Epithelial cell of esophagus (primary cell): ENCODE data around the gene SERPINA1.
"Not testable (repeated sequence)": the region's sequence is repeated elsewhere in the genome, so short reads cannot be mapped to it uniquely, and the experiment has no call there.

Source experiments
- DNase-seq: peaks from one replicate; pipeline ENCODE4 v3.0.0; 2010; ENCODE audit warnings: low read depth
- H3K4me3 ChIP-seq: 2 replicates; pipeline ENCODE4 v1.5.1; 2011; ENCODE audit warnings: mild to moderate bottlenecking, low read length, control low read depth
- TF ChIP-seq, protein P1 (sequence below): IDR thresholded peaks from 2 replicates; pipeline ENCODE4 v1.5.1; 2011; ENCODE audit warnings: low read depth, mild to moderate bottlenecking, low read length, control low read depth, inconsistent platforms; ENCODE audit not compliant: insufficient read depth; ENCODE audit errors: missing control alignments

The SERPINA1 gene

GRCh38 chr14:94388384-94389103 lies at the start of gene SERPINA1:
Gene SERPINA1, minus strand, starts transcription at chr14:94388602. Its CDS starts 5,365 bp downstream, at chr14:94383237.
- peak; percentile 89 for DNase-seq
- TF ChIP-seq, protein P1, sequence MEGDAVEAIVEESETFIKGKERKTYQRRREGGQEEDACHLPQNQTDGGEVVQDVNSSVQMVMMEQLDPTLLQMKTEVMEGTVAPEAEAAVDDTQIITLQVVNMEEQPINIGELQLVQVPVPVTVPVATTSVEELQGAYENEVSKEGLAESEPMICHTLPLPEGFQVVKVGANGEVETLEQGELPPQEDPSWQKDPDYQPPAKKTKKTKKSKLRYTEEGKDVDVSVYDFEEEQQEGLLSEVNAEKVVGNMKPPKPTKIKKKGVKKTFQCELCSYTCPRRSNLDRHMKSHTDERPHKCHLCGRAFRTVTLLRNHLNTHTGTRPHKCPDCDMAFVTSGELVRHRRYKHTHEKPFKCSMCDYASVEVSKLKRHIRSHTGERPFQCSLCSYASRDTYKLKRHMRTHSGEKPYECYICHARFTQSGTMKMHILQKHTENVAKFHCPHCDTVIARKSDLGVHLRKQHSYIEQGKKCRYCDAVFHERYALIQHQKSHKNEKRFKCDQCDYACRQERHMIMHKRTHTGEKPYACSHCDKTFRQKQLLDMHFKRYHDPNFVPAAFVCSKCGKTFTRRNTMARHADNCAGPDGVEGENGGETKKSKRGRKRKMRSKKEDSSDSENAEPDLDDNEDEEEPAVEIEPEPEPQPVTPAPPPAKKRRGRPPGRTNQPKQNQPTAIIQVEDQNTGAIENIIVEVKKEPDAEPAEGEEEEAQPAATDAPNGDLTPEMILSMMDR = no peak

GRCh38 chr14:94428610-94429009 lies 40.2 kb upstream of the SERPINA1 start:
- H3K4me3 ChIP-seq = no peak overlapping the region
- no peak for DNase-seq
- TF ChIP-seq, protein P1 = no peak

More at GRCh38 chr14:94388384-94389103, at the start of gene SERPINA1:
- H3K4me3 ChIP-seq = no peak within 1 kb of the TSS

- TF ChIP-seq, protein P1 = no peak
- no peak overlapping the region for H3K4me3 ChIP-seq
- DNase-seq = peak; percentile 62
Observed at GRCh38 chr14:94427016-94427613, 38.7 kb upstream of the SERPINA1 start.

DNA sequence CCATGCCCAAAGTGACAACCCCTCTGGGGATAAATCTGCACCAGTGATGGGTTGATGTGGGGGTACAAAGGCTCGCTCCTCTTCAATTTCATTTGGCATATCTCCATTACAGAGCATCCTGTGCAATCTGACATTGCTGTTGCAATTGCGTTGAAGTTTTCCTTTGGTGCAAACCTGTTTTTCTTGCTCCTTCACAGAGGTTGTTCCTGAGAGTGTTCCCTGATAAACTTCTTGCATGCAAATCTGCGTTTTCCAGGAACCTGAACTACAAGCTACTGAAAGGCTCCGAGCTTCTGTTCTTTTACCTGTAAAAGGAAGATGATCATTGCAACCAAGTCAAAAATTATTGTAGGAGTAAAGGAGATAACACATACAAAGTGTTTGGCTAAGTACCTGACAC lies 38.1 kb upstream of the SERPINA1 start:
- TF ChIP-seq, protein P1 = no peak
- H3K4me3 ChIP-seq = no peak overlapping the region
- peak; percentile 74 for DNase-seq

DNA sequence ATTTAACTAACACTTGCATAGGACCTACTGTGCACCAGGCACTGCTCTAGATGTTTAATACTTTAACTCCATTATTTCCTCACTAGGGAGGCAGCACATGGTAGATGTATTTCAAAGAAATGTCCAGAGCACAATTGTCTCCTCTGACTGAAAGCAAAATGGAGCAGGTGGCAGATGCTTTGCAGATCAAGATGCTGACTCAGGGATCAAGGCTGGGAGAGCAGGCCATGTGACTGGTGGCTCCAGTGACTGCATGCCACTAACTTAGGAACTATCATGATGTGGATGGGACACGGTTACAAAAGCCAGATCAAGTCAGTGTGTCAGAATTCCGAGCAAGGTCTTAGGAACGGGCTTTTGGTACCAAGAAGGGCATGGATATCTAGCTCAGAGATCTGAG lies 36.0 kb upstream of the SERPINA1 start:
- no peak for DNase-seq
- no peak overlapping the region for H3K4me3 ChIP-seq
- TF ChIP-seq, protein P1 = no peak

- H3K4me3 ChIP-seq = no peak overlapping the region
- TF ChIP-seq, protein P1 = peak; percentile 75
- DNase-seq = peak; percentile 80
Observed at GRCh38 chr14:94423453-94424056, 35.2 kb upstream of the SERPINA1 start.

DNA sequence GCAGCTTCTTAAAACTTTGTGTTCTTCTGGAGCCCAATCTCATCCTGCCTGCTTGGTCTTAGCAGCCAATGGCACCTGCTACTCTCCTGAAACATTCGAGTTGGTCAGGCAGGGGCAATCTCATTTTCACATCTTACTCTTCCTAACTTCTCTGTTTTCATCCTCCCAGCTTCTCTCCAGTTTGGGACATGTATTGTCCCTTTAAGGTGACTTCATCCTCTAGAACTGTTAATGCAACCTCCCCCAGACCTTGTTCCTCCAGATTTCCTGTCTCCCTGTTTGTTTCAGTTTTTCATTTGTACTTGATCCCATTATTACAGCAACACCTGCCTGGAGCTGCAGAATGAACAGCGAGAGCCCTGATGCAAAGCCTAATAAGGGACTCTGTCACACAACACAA lies 32.9 kb upstream of the SERPINA1 start:
- TF ChIP-seq, protein P1 = no peak
- no peak overlapping the region for H3K4me3 ChIP-seq
- DNase-seq = no peak

GRCh38 chr14:94417497-94418205 lies 29.2 kb upstream of the SERPINA1 start:
- H3K4me3 ChIP-seq, DNase-seq: not testable (repeated sequence)
